ENCODE data around the gene MMS19. TPM values are rescaled to one million over a fixed set of nuclear protein-coding genes. Genes with fewer than 3 reads are reported as not detected.

Gene MMS19
- total RNA-seq, 3 donors from 2014 or later (not counting 1 experiment from before 2014, with no cell fraction given): 53.8 to 68.4 (median 61.7) TPM

- Histone ChIP-seq H3K4me1 (ENCODE audit: control insufficient read depth, insufficient read depth, low read length) (no peaks in the 10 kb centered on the region), H3K9me3 (ENCODE audit: control insufficient read depth, insufficient read depth, low read length) (no peaks in the 10 kb centered on the region), H3K27me3 (ENCODE audit: control insufficient read depth, insufficient read depth, low read length) (no peaks in the 10 kb centered on the region), H3K27ac (ENCODE audit: low read length) (no peak overlapping the region), H3K36me3 (ENCODE audit: control insufficient read depth, insufficient read depth, low read length) (peaks cover 75% of the 10 kb centered on the region), H3K4me3 (ENCODE audit: low read length) (no peak overlapping the region)
- intact Hi-C loops (cut with micrococcal nuclease): no loop called here
- Mint-ChIP-seq H3K4me3 (no peak overlapping the region), H3K36me3 (no peaks in the 10 kb centered on the region), H3K9me3 (no peaks in the 10 kb centered on the region), H3K27ac (no peak overlapping the region), H3K27me3 (ENCODE audit: low read depth in 2 of 2) (no peaks in the 10 kb centered on the region), H3K4me1 (no peaks in the 10 kb centered on the region)
- DNase-seq (no peak), ATAC-seq (no peak)
- WGBS (ENCODE audit: insufficient coverage): 100% methylated on average over 4 of the region's 4 CpGs
- no peak for TF ChIP-seq CTCF (IDR thresholded peaks at IDR 0.05)
Measured at GRCh38 chr10:97466755-97467154, 31.5 kb downstream of the MMS19 start.

DNA sequence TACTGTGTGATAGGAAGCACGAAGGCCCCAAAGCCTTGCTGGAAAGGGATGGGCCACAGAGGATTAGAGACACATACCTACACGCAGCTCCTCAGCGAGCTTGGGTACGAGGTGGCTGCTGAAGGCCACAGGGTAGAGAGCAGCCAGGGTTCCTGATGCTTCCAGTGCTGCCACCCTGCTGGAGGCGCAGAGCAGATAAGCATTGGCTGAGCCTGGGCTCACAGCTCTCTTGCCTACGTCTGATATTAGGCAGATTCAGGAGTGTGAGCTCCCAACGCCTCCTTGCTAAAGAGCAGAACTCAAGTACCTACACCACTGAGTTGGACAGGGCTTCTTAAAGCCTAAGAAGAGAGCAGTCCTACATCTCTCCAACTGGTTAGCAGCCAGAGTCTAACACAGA is 32.2 kb downstream of the MMS19 start:
- no peak for TF ChIP-seq CTCF (IDR thresholded peaks at IDR 0.05)
- no peak overlapping the region for H3K27ac ChIP-seq (ENCODE audit: low read length)
- Mint-ChIP-seq H3K27ac (no peak overlapping the region), H3K9me3 (no peaks in the 10 kb centered on the region), H3K4me1 (no peaks in the 10 kb centered on the region), H3K27me3 (ENCODE audit: low read depth in 2 of 2) (no peaks in the 10 kb centered on the region), H3K36me3 (no peaks in the 10 kb centered on the region), H3K4me3 (no peak overlapping the region)
- no peak for DNase-seq
- intact Hi-C loops (cut with micrococcal nuclease): no loop called here
- H3K4me3 ChIP-seq (ENCODE audit: low read length): no peak overlapping the region
- no peaks in the 10 kb centered on the region for H3K9me3 ChIP-seq (ENCODE audit: control insufficient read depth, insufficient read depth, low read length)
- WGBS (ENCODE audit: insufficient coverage): 96% methylated on average over 7 of the region's 7 CpGs
- H3K36me3 ChIP-seq (ENCODE audit: control insufficient read depth, insufficient read depth, low read length): peaks cover 80% of the 10 kb centered on the region
- no peak for ATAC-seq
- H3K27me3 ChIP-seq (ENCODE audit: control insufficient read depth, insufficient read depth, low read length): no peaks in the 10 kb centered on the region
- no peaks in the 10 kb centered on the region for H3K4me1 ChIP-seq (ENCODE audit: control insufficient read depth, insufficient read depth, low read length)

GRCh38 chr10:97464226-97464625 is 34.0 kb downstream of the MMS19 start:
- Histone ChIP-seq H3K27ac (ENCODE audit: low read length) (no peak overlapping the region), H3K4me3 (ENCODE audit: low read length) (no peak overlapping the region), H3K27me3 (ENCODE audit: control insufficient read depth, insufficient read depth, low read length) (no peaks in the 10 kb centered on the region), H3K4me1 (ENCODE audit: control insufficient read depth, insufficient read depth, low read length) (no peaks in the 10 kb centered on the region), H3K36me3 (ENCODE audit: control insufficient read depth, insufficient read depth, low read length) (peaks cover 82% of the 10 kb centered on the region), H3K9me3 (ENCODE audit: control insufficient read depth, insufficient read depth, low read length) (no peaks in the 10 kb centered on the region)
- no peak overlapping the region for H3K4me3 Mint-ChIP-seq
- no peak for TF ChIP-seq CTCF (IDR thresholded peaks at IDR 0.05)
- no peaks in the 10 kb centered on the region for H3K4me1 Mint-ChIP-seq
- H3K9me3 Mint-ChIP-seq: no peaks in the 10 kb centered on the region
- peak overlapping the region in 1 of 2 donors; percentile 42 for H3K27ac Mint-ChIP-seq
- WGBS (ENCODE audit: insufficient coverage): 82% methylated on average over 1 of the region's 1 CpG
- DNase-seq: no peak
- peaks cover 12% of the 10 kb centered on the region for H3K36me3 Mint-ChIP-seq
- no peaks in the 10 kb centered on the region for H3K27me3 Mint-ChIP-seq (ENCODE audit: low read depth in 2 of 2)
- intact Hi-C loops (cut with micrococcal nuclease): no loop called here
- ATAC-seq: no peak

All from natural killer cell (primary cell).